OCI-LY7 (cell line): Measurements from ENCODE around the gene ABCB1.

Experiments
- CTCF ChIP-seq: fragments of 200-600 bp; sonication (generic); conservative IDR thresholded peaks from 2 replicates; pipeline ENCODE4 v1.5.1; 2014; ENCODE audit warnings: mild to moderate bottlenecking, antibody characterized with exemption, low read length, moderate library complexity, mixed read lengths
- EZH2phosphoT487 ChIP-seq: fragments of 200-600 bp; sonication (generic); IDR thresholded peaks from 2 replicates; pipeline ENCODE4 v1.6.1; 2018; ENCODE audit warnings: low read depth, borderline replicate concordance, mild to moderate bottlenecking, mixed run types, antibody characterized with exemption, low read length, moderate library complexity, mixed read lengths

DNA sequence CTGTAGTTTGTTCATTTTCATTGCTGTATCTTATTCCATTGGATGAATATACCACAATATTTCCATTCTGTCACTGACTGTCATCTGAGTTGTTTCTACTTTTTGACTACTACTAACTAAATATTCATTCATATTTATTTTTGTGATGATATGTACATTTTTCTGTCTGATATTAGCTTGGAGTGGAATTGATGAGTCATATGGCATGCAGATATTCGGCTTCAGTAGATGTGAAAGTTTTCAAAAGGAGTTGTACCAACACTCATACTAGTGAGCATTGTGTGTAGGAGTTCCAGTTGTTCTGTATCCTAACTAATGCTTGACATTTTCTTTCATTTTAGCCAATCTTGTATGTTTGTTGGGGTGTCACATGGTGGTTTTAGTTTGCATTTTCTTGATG lies 35.2 kb upstream of the ABCB1 start:
- TF ChIP-seq CTCF (no peak), EZH2phosphoT487 (no peak)
